Measurements from ENCODE around the gene HNRNPA2B1. TPM values are rescaled to one million over a fixed set of nuclear protein-coding genes. Genes with fewer than 3 reads are reported as not detected.
A peak's percentile ranks its signal among the peaks of the same experiment; 100 is the strongest.
"Not testable (repeated sequence)": the region's sequence is repeated elsewhere in the genome, so short reads cannot be mapped to it uniquely, and the experiment has no call there.

The HNRNPA2B1 gene
- polyA plus RNA-seq, 3 donors from 2014 or later, result 442 to 823 (median 643) TPM

DNA sequence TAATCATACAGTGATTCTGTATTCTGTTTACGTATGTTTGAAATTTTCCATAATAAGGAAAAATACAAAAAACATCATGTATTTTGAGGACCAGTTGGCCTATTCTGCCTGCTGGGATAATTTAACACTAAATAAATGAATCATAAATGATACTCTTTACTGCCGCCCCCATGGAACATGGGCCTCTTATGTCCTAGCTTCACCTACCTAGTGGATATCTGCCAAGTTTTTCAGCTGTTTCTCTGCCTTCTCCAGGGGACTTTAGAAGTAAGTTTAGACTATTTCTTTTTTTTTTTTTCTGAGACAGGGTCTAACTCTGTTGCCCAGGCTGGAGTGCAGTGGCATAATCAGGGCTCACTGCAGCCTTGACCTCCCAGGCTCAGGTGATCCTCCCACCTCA lies 38.1 kb downstream of the HNRNPA2B1 start:
- Mint-ChIP-seq H3K4me3 (no peak overlapping the region), H3K27ac (no peak overlapping the region), H3K36me3 (peaks cover 0 to 4% (median 0%) of the 10 kb centered on the region in 3 donors), H3K9me3 (peaks cover 0 to 4% (median 0%) of the 10 kb centered on the region in 6 donors), H3K4me1 (peaks cover 17 to 27% of the 10 kb centered on the region in 2 donors), H3K27me3 (ENCODE audit: low read depth in 3 of 3) (peaks cover 0 to 10% (median 3%) of the 10 kb centered on the region in 3 donors)
- no peak for DNase-seq

DNA sequence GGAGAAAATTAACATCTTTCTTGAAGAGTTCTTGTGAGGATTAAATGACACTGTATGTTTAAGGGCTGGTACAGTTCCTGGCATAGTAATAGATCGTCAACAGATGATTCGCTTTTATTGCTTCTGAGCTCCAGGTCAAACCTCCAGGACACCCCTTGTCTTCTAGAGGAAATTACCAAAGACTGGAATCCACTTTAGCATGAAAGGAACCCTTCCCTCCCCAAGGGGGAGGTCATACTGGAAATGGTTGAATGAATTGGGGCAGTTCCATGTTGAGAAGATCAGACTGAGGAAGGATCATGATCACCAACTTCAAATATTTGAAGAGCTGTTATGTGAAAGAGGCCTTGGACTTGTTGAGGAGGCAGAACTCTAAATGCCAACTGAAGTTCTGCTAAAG lies 39.6 kb downstream of the HNRNPA2B1 start:
- Mint-ChIP-seq H3K4me1 (peaks cover 13 to 27% of the 10 kb centered on the region in 2 donors), H3K4me3 (no peak overlapping the region), H3K27me3 (ENCODE audit: low read depth in 3 of 3) (peaks cover 0 to 10% (median 3%) of the 10 kb centered on the region in 3 donors), H3K36me3 (peaks cover 0 to 4% (median 0%) of the 10 kb centered on the region in 3 donors), H3K9me3 (peaks cover 0 to 4% (median 0%) of the 10 kb centered on the region in 6 donors), H3K27ac (no peak overlapping the region)
- DNase-seq, result no peak

DNA sequence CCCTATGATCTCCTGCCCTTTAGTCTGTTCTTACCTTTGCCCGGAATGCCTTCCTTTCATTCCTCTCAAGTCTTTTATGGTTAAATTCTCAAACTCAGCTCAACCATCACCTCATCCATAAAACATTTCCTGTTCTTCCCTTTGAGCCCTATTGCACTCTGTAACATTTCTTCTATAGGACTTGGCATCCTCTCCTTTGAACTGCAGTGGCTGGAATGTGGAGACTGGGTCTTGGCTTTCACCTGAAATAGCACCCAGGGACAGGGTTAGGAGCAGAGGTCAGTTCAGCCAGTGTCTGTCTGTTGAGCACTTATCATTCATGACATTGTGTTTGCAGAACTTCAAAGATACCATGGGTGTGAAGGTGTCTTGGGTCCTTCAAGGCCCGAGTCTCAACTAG lies 41.3 kb downstream of the HNRNPA2B1 start:
- Mint-ChIP-seq H3K36me3 (peaks cover 0 to 4% (median 0%) of the 10 kb centered on the region in 3 donors), H3K4me1 (peaks cover 20 to 43% of the 10 kb centered on the region in 2 donors), H3K27me3 (ENCODE audit: low read depth in 3 of 3) (peaks cover 0 to 5% (median 3%) of the 10 kb centered on the region in 3 donors), H3K9me3 (peaks cover 0 to 3% (median 0%) of the 10 kb centered on the region in 6 donors), H3K27ac (peak overlapping the region in 3 of 6 donors; percentile 18 to 36 (median 19)), H3K4me3 (no peak overlapping the region)
- no peak for DNase-seq

DNA sequence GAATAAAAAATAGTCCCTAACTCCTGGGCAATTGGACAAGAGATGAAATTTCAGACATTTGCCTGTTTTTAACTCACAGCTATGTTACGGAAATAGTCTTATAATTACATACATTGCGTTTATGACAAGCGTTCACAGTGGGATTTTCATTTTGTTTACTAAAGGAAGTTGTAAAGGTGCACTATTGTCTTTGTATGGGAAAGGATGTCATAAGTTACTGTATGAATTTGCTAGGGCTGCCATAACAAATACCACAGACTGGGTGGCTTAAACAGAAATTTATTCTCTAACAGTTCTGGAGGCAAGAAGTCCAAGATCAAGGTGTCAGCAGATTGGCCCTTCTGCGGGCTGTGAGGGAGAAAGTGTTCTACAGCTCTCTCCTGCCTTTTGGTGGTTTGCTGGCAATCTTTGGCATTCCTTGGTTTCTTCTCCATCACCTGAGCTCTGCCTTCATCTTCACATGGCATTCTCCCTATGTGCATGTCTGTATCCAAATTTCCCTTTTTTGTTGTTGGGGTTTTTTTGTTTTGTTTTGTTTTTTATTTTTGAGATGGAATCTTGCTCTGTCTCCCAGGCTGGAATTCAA lies 42.9 kb downstream of the HNRNPA2B1 start:
- H3K4me1 Mint-ChIP-seq, result peaks cover 34 to 57% of the 10 kb centered on the region in 2 donors
- H3K4me3 Mint-ChIP-seq, result no peak overlapping the region
- H3K36me3 Mint-ChIP-seq, result no peaks in the 10 kb centered on the region
- peaks cover 1 to 10% (median 6%) of the 10 kb centered on the region in 3 donors for H3K27me3 Mint-ChIP-seq (ENCODE audit: low read depth in 3 of 3)
- no peak for DNase-seq
- H3K27ac Mint-ChIP-seq, result peak overlapping the region in 5 of 6 donors; percentile 28 to 91 (median 69)
- no peaks in the 10 kb centered on the region for H3K9me3 Mint-ChIP-seq

DNA sequence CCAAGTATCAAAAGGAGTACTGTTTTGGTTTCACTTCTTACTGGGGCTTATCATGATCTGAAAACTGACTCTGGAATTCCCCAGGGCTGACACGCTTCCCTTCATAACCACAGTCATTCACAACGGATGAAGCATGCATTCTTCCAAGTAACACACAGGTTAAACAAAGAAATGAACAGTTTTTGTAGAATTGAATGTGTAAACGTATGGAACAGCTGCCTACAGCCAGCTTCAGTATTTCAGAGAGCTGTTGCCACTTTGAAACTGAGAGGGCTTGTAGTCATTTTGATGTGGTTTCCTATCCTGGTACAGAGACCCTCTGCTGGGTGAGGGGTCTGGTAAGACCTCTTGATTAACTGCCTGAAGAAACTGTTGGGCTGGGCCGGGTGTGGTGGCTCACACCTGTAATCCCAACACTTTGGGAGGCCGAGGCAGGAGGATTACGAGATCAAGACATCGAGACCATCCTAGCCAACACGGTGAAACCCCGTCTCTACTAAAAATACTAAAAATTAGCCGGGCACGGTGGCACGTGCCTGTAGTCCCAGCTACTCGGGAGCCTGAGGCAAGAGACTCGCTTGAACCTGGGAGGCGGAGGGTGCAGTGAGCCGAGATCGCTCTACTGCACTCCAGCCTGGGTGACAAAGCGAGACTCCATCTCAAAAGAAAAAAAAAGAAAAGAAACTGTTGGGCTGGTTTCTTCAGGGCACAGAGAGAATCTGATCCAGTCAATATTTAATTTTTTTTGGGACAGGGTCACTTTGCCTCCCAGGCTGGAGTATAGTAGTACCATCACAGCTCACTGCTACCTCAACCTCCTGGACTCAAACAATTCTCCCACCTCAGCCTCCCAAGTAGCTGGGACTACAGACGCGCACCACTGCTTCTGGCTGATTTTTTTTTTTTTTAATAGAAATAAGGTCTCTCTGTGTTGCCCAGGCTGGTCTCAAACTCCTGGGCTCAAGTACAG lies 43.8 kb downstream of the HNRNPA2B1 start:
- H3K36me3 Mint-ChIP-seq, result no peaks in the 10 kb centered on the region
- peak overlapping the region; percentile 38 to 91 (median 78) for H3K27ac Mint-ChIP-seq
- peaks cover 35 to 60% of the 10 kb centered on the region in 2 donors for H3K4me1 Mint-ChIP-seq
- peaks cover 1 to 8% (median 7%) of the 10 kb centered on the region in 3 donors for H3K27me3 Mint-ChIP-seq (ENCODE audit: low read depth in 3 of 3)
- no peaks in the 10 kb centered on the region for H3K9me3 Mint-ChIP-seq
- peak; percentile 33 to 64 (median 53) for DNase-seq
- peak overlapping the region; percentile 17 to 74 (median 42) for H3K4me3 Mint-ChIP-seq

DNA sequence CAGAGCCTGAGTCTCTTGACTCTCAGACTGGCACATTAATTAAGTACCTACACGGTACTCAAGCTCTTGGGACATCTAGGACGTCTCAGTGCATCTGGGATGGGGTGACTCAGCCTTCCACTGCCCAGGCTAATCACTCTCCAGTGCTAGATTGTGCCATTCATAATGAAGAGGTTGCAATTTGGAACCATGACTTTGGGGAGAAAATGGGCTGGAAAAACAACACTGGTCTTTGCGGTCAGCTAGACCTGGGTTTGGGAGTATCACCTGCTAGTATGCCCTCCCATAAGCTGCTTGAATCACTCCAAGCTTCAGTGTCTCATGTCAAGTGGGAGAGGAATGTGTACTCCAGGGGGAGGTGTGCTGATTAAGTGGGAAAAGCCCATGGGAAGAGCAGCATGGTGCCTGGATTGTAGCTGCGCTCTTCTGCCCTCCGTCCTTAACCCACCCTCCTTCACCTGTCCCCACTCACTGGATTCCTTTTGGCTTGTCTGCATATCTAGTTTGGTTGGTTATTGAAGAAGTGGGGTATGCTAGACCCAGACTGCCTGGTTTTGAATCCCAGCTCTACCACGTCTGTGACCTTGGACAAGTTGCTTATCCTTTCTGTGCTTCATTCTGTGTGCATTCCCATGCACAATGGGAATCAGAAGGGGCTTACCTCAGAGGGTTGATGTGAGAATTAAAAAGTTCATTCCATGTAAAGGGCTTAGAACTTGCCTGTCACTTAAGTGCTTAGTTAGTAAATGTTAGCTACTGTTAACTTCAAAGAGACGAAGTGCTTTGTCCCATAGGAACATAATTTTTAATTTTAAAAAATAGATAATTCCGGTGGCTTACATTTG lies 44.8 kb downstream of the HNRNPA2B1 start:
- Mint-ChIP-seq H3K9me3 (no peaks in the 10 kb centered on the region), H3K4me3 (peak overlapping the region; percentile 17 to 74 (median 42)), H3K27ac (peak overlapping the region; percentile 63 to 91 (median 78)), H3K4me1 (peaks cover 45 to 69% of the 10 kb centered on the region in 2 donors), H3K36me3 (no peaks in the 10 kb centered on the region), H3K27me3 (ENCODE audit: low read depth in 3 of 3) (peaks cover 1 to 11% (median 8%) of the 10 kb centered on the region in 3 donors)
- DNase-seq, result no peak

DNA sequence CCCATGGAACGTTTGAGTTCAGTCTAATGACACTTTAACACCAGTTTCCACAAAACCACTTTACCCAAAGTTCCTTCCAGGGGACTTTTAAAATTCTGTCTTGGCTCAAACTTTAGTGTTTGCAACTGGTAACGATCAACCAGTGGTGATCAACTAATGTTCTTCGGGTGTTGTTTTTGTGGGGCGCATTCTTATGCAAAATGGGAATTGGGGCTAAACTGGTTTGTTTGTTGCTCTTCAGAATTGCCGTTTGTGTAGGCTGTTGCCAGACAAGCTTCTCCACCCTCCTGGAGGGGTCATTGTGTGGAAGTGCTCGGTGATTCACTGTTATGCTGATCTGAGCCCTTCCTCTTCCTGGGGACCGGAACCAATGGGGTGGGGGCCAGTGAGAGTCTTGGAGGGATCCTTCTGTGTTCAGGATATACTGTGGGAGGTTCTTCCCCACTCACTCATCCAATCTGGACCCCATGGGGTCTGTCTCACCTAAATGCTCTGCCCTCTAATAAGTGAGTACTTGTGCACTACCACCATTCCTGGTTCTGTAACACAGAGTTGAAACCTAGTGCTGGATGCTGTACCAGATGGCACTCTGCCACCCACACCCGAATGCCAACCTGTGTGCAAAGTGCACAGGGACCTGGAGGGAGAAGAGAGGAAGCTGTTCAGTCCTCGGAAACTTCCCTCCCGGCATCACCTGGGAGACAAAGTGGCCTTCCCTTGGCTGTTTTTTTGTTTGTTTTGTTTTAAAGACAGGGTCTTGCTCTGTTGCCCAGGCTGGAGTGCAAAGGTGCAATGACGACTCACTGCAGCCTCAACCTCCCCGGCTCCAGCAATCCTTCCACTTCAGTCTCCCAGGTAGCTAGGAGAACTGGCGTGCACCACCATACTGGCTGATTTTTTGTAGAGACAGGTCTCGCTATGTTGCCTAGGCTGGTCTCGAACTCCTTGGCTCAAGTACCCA lies 46.4 kb downstream of the HNRNPA2B1 start:
- H3K27me3 Mint-ChIP-seq (ENCODE audit: low read depth in 3 of 3), result peaks cover 0 to 11% (median 8%) of the 10 kb centered on the region in 3 donors
- DNase-seq, result peak in 1 of 3 donors; percentile 15
- no peaks in the 10 kb centered on the region for H3K36me3 Mint-ChIP-seq
- H3K9me3 Mint-ChIP-seq, result no peaks in the 10 kb centered on the region
- peaks cover 42 to 63% of the 10 kb centered on the region in 2 donors for H3K4me1 Mint-ChIP-seq
- H3K4me3 Mint-ChIP-seq, result peak overlapping the region; percentile 82 to 90 (median 88)
- H3K27ac Mint-ChIP-seq, result peak overlapping the region in 4 of 6 donors; percentile 39 to 80 (median 66)

DNA sequence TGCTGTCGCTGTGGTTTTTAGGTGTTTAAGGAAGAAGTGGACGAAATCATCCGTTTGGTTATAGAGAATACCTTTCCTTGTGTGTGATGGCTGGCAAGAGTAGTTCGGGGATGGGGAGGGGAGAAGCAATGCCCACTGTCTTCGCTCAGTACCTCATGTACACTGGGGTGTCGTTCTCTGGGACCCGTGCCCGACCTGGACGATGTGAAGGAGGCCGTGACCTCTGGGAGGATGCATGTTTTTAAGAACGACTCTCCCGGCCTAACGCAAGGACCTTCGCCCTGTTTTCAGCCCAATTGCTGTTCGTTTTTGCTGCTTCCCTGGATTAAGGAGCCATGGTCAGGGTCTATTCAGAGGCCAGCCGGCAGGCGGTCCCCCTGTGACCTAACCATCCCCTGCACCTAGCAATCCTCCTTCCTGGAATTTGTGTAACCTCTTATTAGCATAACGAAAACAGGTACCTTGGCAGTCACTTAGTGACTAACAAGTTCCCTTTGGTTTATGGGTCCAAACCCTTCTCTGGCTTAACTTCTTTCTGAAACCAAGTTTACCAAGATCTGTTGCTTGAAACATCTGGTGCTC lies 47.2 kb downstream of the HNRNPA2B1 start:
- H3K9me3 Mint-ChIP-seq, result no peaks in the 10 kb centered on the region
- peak overlapping the region; percentile 48 to 80 (median 74) for H3K27ac Mint-ChIP-seq
- peaks cover 0 to 11% (median 8%) of the 10 kb centered on the region in 3 donors for H3K27me3 Mint-ChIP-seq (ENCODE audit: low read depth in 3 of 3)
- H3K4me1 Mint-ChIP-seq, result peaks cover 42 to 58% of the 10 kb centered on the region in 2 donors
- H3K36me3 Mint-ChIP-seq, result no peaks in the 10 kb centered on the region
- DNase-seq, result no peak
- peak overlapping the region; percentile 82 to 90 (median 88) for H3K4me3 Mint-ChIP-seq

DNA sequence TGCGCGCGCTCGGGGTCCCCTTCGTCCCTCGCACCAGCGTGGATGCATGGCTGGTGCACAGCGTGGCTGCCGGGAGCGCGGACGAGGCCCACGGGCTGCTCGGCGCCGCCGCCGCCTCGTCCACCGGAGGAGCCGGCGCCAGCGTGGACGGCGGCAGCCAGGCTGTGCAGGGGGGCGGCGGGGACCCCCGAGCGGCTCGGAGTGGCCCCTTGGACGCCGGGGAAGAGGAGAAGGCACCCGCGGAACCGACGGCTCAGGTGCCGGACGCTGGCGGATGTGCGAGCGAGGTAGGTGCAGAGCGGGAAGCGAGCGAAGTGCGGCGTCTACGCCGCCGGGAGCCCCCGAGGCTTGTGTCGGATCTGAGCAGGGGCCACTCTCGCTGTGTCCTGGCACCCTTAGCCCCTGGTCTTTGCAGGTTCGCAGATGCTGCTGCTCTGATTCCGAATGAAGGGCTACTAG lies 47.7 kb downstream of the HNRNPA2B1 start:
- H3K27ac Mint-ChIP-seq, result peak overlapping the region; percentile 48 to 80 (median 74)
- not testable (repeated sequence) for H3K36me3 Mint-ChIP-seq, H3K9me3 Mint-ChIP-seq
- peak overlapping the region; percentile 82 to 90 (median 88) for H3K4me3 Mint-ChIP-seq
- peaks cover 42 to 53% of the 10 kb centered on the region in 2 donors for H3K4me1 Mint-ChIP-seq
- peaks cover 0 to 11% (median 8%) of the 10 kb centered on the region in 3 donors for H3K27me3 Mint-ChIP-seq (ENCODE audit: low read depth in 3 of 3)
- peak; percentile 32 to 37 (median 32) for DNase-seq

DNA sequence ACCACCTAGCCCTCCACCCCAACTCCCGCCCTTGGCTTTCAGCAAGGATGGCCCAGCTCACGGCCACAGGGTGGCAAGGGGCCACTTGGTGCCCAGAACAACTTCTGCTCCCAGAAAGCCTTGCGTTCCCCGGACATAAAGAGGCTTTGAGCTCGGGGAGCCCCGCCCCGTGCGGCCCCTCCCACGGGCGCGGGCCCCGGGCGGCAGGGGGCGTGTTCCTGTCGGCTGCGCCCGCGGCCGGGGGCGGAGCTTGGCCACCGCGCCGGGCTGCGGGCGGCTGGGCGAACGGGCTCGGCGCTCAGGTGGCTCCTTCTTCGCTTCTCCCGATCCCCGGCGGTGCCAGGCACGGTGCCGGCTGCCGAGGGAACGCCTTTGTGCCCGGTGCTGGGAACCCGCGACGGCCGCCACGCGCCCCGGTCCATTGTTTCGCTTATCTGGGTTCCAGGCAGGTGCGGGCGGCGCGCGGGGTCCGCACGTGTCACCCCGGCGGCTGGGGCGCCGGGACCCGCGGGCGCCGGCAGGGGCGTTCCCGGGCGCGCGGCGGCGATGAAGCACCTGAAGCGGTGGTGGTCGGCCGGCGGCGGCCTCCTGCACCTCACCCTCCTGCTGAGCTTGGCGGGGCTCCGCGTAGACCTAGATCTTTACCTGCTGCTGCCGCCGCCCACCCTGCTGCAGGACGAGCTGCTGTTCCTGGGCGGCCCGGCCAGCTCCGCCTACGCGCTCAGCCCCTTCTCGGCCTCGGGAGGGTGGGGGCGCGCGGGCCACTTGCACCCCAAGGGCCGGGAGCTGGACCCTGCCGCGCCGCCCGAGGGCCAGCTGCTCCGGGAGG lies 48.4 kb downstream of the HNRNPA2B1 start, which contains the start of gene NFE2L3:
Gene NFE2L3, plus strand, starts transcription at position 246 of the 829 bp plus-strand sequence. Its CDS starts 301 bp downstream, at position 547.
- Mint-ChIP-seq H3K9me3 (no peaks in the 10 kb centered on the region), H3K27me3 (ENCODE audit: low read depth in 3 of 3) (peaks cover 0 to 11% (median 8%) of the 10 kb centered on the region in 3 donors), H3K4me1 (peaks cover 42 to 53% of the 10 kb centered on the region in 2 donors), H3K36me3 (no peaks in the 10 kb centered on the region), H3K27ac (peak within 1 kb of the TSS; percentile 48 to 89 (median 82)), H3K4me3 (peak within 1 kb of the TSS; percentile 88 to 92 (median 90))
- DNase-seq, result peak; percentile 73 to 80 (median 77)

DNA sequence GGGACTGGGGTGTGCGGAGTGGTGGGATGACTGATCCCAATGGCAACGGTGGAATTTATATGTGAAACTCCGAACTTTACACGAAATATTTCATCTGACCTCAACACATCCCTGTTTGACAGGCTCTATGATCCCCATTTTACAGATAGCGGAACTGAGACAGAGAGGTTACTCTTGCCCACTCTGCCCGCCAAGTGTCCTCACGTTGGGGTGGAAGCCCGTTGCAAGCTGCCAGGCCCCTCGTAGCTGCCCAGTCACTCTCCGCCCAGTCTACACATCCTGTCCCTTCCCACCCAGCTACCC lies 48.9 kb downstream of the HNRNPA2B1 start:
- Mint-ChIP-seq H3K9me3 (no peaks in the 10 kb centered on the region), H3K4me3 (peak overlapping the region; percentile 87 to 92 (median 90)), H3K27ac (peak overlapping the region; percentile 18 to 89 (median 82)), H3K27me3 (ENCODE audit: low read depth in 3 of 3) (peaks cover 0 to 11% (median 8%) of the 10 kb centered on the region in 3 donors), H3K36me3 (no peaks in the 10 kb centered on the region), H3K4me1 (peaks cover 39 to 49% of the 10 kb centered on the region in 2 donors)
- no peak for DNase-seq
